ENCODE measurements around the gene TWIST2. TPM values are rescaled to one million over a fixed set of nuclear protein-coding genes. Genes with fewer than 3 reads are reported as not detected.

TWIST2 gene
- total RNA-seq, 3 donors from 2014 or later = 38.2 to 200 (median 178) TPM

GRCh38 chr2:238831177-238831576, 16.7 kb upstream of the TWIST2 start:
- no peak for TF ChIP-seq POLR2A (IDR thresholded peaks at IDR 0.05)
- no peak for TF ChIP-seq POLR2AphosphoS5 (IDR thresholded peaks at IDR 0.05)
- TF ChIP-seq CTCF (IDR thresholded peaks at IDR 0.05) = no peak
- intact Hi-C loops (cut with DNase I; ENCODE audit: low total_unique reads) = no loop called here

GRCh38 chr2:238834982-238835381, 12.9 kb upstream of the TWIST2 start:
- H3K27me3 ChIP-seq = peaks cover 0 to 4% of the 10 kb centered on the region in 2 donors
- peaks cover 0 to 9% of the 10 kb centered on the region in 2 donors for H3K9me3 ChIP-seq
- H3K36me3 ChIP-seq = no peaks in the 10 kb centered on the region
- no peaks in the 10 kb centered on the region for H3K4me1 ChIP-seq
- H3K27ac ChIP-seq = no peak overlapping the region
- no peak overlapping the region for H3K4me3 ChIP-seq
- no peak for TF ChIP-seq POLR2A (IDR thresholded peaks at IDR 0.05)
- TF ChIP-seq CTCF (IDR thresholded peaks at IDR 0.05) = no peak
- no peak for TF ChIP-seq POLR2AphosphoS5 (IDR thresholded peaks at IDR 0.05)
- intact Hi-C loops (cut with DNase I; ENCODE audit: low total_unique reads) = no loop called here
- no peak for DNase-seq (ENCODE audit: low spot score in 2 of 2)

More at GRCh38 chr2:238831177-238831576, 16.7 kb upstream of the TWIST2 start:
- no peaks in the 10 kb centered on the region for H3K36me3 ChIP-seq
- H3K4me1 ChIP-seq = no peaks in the 10 kb centered on the region
- no peak overlapping the region for H3K4me3 ChIP-seq
- no peak for DNase-seq (ENCODE audit: low spot score in 2 of 2)
- H3K27ac ChIP-seq = no peak overlapping the region
- peaks cover 0 to 4% of the 10 kb centered on the region in 2 donors for H3K27me3 ChIP-seq
- H3K9me3 ChIP-seq = no peaks in the 10 kb centered on the region

- Histone ChIP-seq H3K27me3 (peaks cover 0 to 4% of the 10 kb centered on the region in 2 donors), H3K4me3 (no peak overlapping the region), H3K36me3 (no peaks in the 10 kb centered on the region), H3K27ac (no peak overlapping the region), H3K4me1 (no peaks in the 10 kb centered on the region), H3K9me3 (peaks cover 0 to 9% of the 10 kb centered on the region in 2 donors)
- intact Hi-C loops (cut with DNase I; ENCODE audit: low total_unique reads) = no loop called here
- TF ChIP-seq POLR2AphosphoS5 (IDR thresholded peaks at IDR 0.05) = no peak
- TF ChIP-seq CTCF (IDR thresholded peaks at IDR 0.05) = no peak
- TF ChIP-seq POLR2A (IDR thresholded peaks at IDR 0.05) = no peak
- no peak for DNase-seq (ENCODE audit: low spot score in 2 of 2)
Observed at GRCh38 chr2:238835726-238836301, 12.1 kb upstream of the TWIST2 start.

GRCh38 chr2:238838786-238839327, 9.0 kb upstream of the TWIST2 start:
- Histone ChIP-seq H3K9me3 (peaks cover 0 to 9% of the 10 kb centered on the region in 2 donors), H3K36me3 (no peaks in the 10 kb centered on the region), H3K27me3 (no peaks in the 10 kb centered on the region), H3K27ac (no peak overlapping the region), H3K4me1 (no peaks in the 10 kb centered on the region), H3K4me3 (no peak overlapping the region)
- TF ChIP-seq POLR2A (IDR thresholded peaks at IDR 0.05) (no peak), POLR2AphosphoS5 (IDR thresholded peaks at IDR 0.05) (no peak), CTCF (IDR thresholded peaks at IDR 0.05) (no peak)
- intact Hi-C loops (cut with DNase I; ENCODE audit: low total_unique reads) = no loop called here
- no peak for DNase-seq (ENCODE audit: low spot score in 2 of 2)

GRCh38 chr2:238839428-238839827, 8.5 kb upstream of the TWIST2 start:
- H3K4me3 ChIP-seq = no peak overlapping the region
- H3K4me1 ChIP-seq = no peaks in the 10 kb centered on the region
- H3K27me3 ChIP-seq = no peaks in the 10 kb centered on the region
- intact Hi-C loops (cut with DNase I; ENCODE audit: low total_unique reads) = no loop called here
- no peaks in the 10 kb centered on the region for H3K36me3 ChIP-seq
- TF ChIP-seq CTCF (IDR thresholded peaks at IDR 0.05) (no peak), POLR2A (IDR thresholded peaks at IDR 0.05) (no peak), POLR2AphosphoS5 (IDR thresholded peaks at IDR 0.05) (no peak)
- H3K27ac ChIP-seq = no peak overlapping the region
- H3K9me3 ChIP-seq = peaks cover 0 to 9% of the 10 kb centered on the region in 2 donors
- DNase-seq (ENCODE audit: low spot score in 2 of 2) = no peak

All from breast epithelium (tissue), 4 donors.